ENCODE results near the gene BCCIP.

BCCIP gene

GRCh38 chr10:125799451-125800182 is 23.7 kb upstream of the BCCIP start:
- DNase-seq: no peak

GRCh38 chr10:125801574-125801973 is 21.8 kb upstream of the BCCIP start:
- DNase-seq: no peak

DNA sequence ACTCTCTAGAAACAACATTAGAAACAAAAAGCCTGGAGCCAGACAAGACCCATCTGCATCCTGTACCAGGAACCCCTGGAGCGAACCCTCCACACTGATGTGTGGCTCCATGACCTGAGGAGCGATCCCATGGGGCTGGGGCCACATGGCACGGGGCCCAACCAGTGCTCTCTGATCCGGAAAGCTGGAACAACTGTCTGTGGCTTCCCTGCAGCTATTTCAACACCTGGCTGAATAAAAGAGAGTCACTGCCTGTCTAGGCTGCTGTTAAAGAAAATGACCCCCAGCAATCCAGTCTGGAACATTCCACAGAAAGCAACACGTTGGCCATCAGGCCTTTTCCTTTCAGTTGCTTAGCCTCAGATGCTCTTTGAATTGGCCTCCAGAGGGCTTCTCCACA is 21.2 kb upstream of the BCCIP start:
- DNase-seq: no peak

DNA sequence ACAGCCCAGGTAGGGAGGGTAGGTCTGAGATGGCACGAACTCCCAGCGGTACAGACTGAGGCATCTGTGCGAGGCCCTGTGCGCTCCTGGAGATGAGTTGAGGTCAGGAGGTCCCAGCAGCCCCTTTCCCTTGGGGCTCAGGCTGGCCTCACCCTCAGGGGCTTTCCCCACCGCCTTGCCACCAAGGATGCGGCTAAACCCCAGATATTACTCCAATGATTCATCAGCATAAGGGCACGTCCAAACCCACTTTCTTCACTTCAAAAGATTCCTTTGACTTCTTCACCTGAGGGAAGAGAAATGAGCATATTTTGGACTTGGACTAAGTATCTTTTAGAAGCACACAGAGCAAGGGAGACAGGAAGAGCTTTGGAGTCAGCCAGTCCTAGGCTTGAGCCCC is 20.6 kb upstream of the BCCIP start:
- DNase-seq: no peak

- DNase-seq: no peak
Observed at GRCh38 chr10:125808047-125808446, 15.3 kb upstream of the BCCIP start.

- DNase-seq: no peak
Observed at GRCh38 chr10:125811251-125811650, 12.1 kb upstream of the BCCIP start.

GRCh38 chr10:125812128-125812750 is 11.1 kb upstream of the BCCIP start:
- DNase-seq: no peak

GRCh38 chr10:125815764-125816163 is 7.6 kb upstream of the BCCIP start:
- DNase-seq: no peak

- DNase-seq: no peak
Observed at GRCh38 chr10:125816548-125816947, 6.8 kb upstream of the BCCIP start.

DNA sequence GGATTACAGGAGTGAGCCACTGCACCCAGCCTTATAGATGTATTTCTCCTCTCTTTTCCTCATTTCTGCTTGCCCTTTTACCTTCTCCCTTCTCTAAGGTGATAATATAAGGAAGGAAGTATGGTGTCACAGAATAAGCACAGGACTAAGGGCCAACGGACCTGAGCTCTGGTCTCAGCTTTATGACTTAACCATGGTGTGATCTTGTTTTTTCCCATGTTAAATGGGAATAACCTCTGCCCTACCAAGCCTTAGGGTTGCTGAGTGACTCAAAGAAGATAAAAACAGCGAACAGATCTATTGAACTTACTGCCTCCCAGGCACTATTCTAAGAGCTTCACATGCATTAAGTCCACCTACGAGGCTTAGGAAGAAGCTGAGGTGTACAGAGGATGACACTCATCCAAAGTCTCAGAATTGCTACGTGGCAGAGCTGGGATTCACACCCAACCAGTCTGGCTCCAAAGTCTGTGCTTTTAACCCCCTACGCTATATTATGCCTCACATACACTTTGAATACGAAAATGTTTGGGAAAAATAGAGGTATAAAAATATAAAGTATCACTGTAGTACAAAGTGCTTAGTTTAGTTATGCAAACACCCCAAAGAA is 5.9 kb upstream of the BCCIP start:
- no peak for DNase-seq

DNA sequence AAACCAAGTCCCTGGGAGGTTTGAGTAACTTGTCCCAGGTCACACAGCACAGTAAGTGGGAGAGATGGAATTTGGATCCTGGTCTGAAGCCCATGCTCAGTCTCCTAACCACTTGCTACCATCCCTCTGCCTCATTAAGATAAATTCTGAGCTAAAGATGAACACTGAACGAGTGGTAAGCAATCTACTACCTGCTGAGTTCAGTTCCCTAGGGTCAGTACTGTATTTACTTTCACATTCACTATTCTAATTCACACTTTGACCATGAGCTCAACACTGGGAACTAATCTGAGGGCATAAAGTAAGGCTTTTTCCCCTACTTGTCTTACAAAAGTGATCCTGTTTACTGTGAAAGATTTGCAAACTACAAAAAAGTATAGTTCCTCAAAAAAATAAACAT is 2.6 kb upstream of the BCCIP start:
- no peak for DNase-seq

DNA sequence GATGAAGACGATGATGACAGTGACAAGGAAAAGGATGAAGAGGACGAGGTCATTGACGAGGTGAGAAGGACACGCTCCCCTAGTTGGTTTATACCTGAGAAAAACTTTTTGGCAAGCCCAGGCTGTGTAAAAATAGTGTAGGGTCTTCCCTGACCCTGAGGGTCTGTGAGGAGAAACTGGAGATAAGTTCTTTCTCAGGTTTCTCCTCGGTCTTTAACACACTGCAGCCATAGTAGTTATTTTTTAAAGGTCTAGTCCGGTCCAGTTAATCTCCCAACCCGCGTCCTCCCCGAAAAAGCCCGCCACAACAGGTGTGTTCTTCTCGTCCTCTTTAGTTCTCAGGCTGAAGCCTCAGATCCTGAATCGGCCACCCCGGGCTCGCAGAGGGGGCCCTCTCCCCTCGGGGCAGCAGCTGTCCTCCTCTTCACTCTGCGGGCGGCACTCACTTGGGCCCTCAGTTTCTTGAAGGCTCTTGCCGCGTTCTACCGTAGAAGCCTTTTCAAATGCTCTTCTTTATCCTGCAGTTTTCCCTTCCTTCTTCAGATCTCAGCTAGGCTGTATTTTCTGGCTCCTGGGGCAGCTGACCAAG is 411 bp downstream of the BCCIP start:
- DNase-seq: no peak

- DNase-seq: no peak
Observed at GRCh38 chr10:125824736-125825135, 1.4 kb downstream of the BCCIP start.

DNA sequence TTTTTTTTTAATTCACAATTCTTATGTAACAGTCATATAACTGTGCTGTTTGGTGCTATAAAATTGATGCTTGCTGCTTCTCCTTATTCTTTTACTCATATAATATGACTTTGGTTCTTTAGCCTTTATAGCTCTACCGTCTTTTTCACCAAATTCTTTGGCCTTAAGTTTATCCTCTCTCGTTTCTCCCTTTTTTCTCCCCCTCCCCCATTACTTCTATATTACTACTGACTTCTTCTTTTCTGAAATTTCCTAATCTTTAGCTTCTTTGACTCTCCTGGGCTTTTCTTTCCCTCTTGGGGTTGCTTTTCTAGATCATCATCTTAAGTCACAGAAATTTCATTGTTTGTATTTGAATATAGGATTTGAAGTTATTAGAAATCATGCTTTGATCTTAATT is 3.8 kb downstream of the BCCIP start:
- no peak for DNase-seq

DNA sequence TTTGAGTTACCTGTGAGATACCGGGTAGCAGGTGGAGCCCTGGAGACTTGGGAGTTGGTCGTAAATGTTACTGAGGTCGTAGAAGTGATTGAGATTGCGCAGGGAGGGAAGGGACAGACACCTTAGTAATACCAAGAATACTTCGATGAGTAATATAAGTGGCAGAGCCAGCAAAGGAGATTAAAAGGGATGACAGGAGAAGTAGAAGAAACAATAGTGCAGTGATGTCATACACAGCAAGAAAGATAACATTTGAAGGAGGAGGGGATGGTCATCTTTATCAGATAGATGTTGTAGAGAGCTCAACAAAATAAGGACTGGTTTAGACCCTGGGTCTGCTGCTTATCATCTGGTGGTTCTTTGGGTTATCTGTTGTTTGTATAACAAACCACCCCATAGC is 5.0 kb downstream of the BCCIP start:
- DNase-seq: no peak

DNA sequence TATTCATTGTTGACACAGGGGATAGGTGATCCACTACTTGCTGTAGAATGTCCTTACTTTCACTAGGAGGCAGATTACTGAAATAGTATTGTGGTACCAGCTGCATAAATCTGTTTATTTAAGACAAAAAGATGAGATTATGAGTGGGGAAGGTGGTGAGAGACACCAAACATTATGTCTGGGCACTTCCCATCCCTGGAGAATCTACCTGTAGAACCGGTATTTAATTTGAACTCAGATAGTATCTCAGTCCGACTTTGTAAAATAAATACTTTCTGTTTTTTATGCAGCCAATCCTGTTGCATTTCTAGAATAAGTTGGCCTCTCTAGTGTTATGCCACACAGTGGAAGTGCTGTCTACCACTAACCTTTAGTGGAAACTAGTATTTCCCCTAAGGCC is 13.4 kb downstream of the BCCIP start:
- no peak for DNase-seq

GRCh38 chr10:125838802-125839575 is 15.6 kb downstream of the BCCIP start:
- DNase-seq: no peak

- DNase-seq: no peak
Observed at GRCh38 chr10:125840406-125840805, 17.1 kb downstream of the BCCIP start.

DNA sequence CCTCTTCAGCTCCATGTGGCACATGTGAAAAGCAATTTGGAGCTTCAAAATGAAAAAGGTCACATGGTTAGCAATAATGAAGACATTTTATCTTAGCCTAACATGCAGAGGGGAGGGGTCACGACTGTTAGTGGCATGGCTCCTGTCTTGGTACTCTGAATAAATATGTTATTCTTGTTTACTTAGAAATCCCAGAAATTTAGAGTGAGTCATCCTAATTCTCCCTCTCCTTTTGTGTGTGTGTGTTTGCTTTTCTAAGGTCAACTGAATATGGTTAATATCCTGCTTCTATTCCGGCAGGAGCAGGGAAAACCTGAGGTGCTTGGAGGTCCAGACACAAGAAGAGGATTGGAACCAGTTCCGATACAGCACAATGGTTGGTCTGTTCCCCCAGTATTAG is 17.6 kb downstream of the BCCIP start:
- DNase-seq: no peak

GRCh38 chr10:125843603-125844329 is 20.4 kb downstream of the BCCIP start:
- DNase-seq: no peak

- DNase-seq: no peak
Observed at GRCh38 chr10:125844751-125845221, 21.4 kb downstream of the BCCIP start.

GRCh38 chr10:125845617-125846016 is 22.3 kb downstream of the BCCIP start:
- no peak for DNase-seq
